ENCODE data around the gene GLT6D1.

DNA sequence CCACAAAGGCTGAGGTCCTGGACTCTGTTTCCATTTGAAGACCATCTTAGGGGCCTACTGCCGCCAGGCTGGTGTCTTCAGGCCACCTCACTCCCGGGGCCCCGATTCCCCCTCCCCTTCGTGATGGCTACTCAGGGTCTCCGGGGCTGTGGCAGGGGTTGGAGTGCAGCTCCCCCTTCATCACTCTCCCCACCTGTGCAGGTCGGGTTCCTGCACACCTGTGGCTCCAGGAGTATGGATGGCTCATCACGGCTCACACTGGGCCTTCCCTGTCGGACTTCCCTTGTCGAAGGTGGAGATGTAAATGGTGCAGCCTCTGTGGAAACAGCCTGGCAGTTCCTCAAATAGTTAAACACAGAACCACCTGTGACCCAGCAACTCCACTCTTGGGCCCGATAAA is 35.6 kb upstream of the GLT6D1 start:
- TF ChIP-seq, protein P1, sequence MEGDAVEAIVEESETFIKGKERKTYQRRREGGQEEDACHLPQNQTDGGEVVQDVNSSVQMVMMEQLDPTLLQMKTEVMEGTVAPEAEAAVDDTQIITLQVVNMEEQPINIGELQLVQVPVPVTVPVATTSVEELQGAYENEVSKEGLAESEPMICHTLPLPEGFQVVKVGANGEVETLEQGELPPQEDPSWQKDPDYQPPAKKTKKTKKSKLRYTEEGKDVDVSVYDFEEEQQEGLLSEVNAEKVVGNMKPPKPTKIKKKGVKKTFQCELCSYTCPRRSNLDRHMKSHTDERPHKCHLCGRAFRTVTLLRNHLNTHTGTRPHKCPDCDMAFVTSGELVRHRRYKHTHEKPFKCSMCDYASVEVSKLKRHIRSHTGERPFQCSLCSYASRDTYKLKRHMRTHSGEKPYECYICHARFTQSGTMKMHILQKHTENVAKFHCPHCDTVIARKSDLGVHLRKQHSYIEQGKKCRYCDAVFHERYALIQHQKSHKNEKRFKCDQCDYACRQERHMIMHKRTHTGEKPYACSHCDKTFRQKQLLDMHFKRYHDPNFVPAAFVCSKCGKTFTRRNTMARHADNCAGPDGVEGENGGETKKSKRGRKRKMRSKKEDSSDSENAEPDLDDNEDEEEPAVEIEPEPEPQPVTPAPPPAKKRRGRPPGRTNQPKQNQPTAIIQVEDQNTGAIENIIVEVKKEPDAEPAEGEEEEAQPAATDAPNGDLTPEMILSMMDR (IDR thresholded peaks at IDR 0.05; ENCODE audit: low read length), result no peak
- TF ChIP-seq EZH2phosphoT487 (IDR thresholded peaks at IDR 0.05; ENCODE audit: low read length), result no peak

All from MM.1S (cell line).